Esophagus squamous epithelium (tissue), 4 donors: ENCODE measurements around the gene ERAL1.

ENCODE experiments used
- POLR2A ChIP-seq, 4 donors: fragments of 450-650 bp; IDR thresholded peaks; one replicate each; pipeline ENCODE4 v1.6.1; 2017; ENCODE audit warnings: antibody characterized with exemption in 4 of 4, mild to moderate bottlenecking in 4 of 4, moderate library complexity in 3 of 4
- TF ChIP-seq, protein P1 (sequence below), 6 experiments: fragments of 450-650 bp in 4 of 6; fragments of 200-600 bp in 2 of 6; sonication (generic) in 2 of 6; IDR thresholded peaks; one replicate each; pipeline ENCODE4 v1.5.1; 2016 to 2019; ENCODE audit warnings: antibody characterized with exemption in 6 of 6, mild to moderate bottlenecking in 4 of 6, moderate library complexity in 4 of 6

DNA sequence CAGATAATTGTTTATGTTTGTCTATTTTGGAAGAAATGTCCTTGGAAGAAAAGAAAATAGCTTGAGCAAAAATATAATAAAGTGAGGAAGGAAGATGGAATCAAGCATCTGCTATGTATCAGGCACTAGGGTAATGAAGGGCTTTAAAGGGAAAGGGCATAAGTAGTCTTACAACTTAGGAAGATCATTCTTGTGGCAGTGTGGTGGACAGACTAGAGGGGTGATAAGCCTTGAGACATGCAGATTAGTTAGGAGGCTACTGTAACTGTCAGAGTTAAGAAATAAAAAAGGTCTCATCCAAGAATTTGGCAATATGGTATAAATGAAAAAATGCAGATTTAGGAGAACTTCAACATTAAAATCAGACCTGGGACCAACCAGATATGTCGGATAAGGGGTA is 27.1 kb upstream of the ERAL1 start:
- TF ChIP-seq, protein P1, sequence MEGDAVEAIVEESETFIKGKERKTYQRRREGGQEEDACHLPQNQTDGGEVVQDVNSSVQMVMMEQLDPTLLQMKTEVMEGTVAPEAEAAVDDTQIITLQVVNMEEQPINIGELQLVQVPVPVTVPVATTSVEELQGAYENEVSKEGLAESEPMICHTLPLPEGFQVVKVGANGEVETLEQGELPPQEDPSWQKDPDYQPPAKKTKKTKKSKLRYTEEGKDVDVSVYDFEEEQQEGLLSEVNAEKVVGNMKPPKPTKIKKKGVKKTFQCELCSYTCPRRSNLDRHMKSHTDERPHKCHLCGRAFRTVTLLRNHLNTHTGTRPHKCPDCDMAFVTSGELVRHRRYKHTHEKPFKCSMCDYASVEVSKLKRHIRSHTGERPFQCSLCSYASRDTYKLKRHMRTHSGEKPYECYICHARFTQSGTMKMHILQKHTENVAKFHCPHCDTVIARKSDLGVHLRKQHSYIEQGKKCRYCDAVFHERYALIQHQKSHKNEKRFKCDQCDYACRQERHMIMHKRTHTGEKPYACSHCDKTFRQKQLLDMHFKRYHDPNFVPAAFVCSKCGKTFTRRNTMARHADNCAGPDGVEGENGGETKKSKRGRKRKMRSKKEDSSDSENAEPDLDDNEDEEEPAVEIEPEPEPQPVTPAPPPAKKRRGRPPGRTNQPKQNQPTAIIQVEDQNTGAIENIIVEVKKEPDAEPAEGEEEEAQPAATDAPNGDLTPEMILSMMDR (IDR thresholded peaks at IDR 0.05), result no peak
- no peak for TF ChIP-seq POLR2A (IDR thresholded peaks at IDR 0.05)
